GM12864 (cell line): ENCODE measurements around the gene BCAS3.

ENCODE experiments used
- DNase-seq: peaks from one replicate; pipeline ENCODE4 v3.0.0-alpha.2; 2011; ENCODE audit warnings: low read depth
- H3K4me3 ChIP-seq: 2 replicates; pipeline ENCODE4 v1.5.1; 2011; ENCODE audit warnings: mild to moderate bottlenecking, low read depth, low read length, control low read depth
- TF ChIP-seq, protein P1 (sequence below): IDR thresholded peaks from 2 replicates; pipeline ENCODE4 v1.5.1; 2011; ENCODE audit warnings: low read depth, mild to moderate bottlenecking, moderate library complexity, low read length, control low read depth, inconsistent platforms; ENCODE audit errors: missing control alignments

The BCAS3 gene

DNA sequence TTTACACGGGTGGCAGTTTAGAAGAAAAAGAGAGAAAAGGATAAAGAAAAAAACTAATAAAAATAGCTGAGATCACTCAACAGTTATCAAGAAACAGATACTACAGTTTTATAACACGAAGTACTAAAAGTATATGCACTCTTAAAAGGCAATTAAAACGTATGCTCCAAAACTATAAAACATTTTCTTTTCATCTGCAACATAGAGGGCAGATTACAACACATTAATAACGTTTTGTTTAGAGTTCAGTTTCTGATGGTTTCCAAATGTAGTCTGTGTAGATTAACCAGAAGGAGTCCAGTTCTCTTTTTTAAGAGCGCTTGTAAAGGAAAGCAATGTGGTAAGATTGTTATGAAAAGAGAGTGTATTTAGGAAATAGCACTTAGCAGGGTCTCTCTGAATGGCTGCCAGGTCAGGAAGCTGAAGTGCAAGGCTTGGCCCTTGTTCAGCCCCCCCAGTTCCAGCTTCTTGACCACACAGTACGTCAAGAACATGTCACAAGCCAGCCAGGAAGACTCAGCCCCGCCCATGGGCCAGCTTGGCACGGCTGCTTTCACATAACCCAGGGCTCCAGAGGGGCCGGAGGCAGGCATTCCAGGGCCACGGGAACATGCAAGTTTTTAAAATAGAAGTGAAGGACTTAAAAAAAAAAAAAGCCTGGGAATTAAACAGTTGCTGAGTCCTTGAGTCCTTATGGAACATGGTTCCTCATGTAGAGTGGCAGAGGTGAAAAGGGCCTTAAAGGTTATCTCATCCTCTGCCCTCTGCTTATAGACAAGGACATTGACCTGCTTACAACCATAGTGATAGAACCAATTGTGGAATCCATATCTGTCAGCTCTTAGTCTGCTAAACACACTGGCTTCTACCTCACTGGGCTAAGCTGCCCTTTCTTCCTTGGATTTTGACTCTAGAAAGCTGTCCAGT is 574.6 kb downstream of the BCAS3 start:
- TF ChIP-seq, protein P1, sequence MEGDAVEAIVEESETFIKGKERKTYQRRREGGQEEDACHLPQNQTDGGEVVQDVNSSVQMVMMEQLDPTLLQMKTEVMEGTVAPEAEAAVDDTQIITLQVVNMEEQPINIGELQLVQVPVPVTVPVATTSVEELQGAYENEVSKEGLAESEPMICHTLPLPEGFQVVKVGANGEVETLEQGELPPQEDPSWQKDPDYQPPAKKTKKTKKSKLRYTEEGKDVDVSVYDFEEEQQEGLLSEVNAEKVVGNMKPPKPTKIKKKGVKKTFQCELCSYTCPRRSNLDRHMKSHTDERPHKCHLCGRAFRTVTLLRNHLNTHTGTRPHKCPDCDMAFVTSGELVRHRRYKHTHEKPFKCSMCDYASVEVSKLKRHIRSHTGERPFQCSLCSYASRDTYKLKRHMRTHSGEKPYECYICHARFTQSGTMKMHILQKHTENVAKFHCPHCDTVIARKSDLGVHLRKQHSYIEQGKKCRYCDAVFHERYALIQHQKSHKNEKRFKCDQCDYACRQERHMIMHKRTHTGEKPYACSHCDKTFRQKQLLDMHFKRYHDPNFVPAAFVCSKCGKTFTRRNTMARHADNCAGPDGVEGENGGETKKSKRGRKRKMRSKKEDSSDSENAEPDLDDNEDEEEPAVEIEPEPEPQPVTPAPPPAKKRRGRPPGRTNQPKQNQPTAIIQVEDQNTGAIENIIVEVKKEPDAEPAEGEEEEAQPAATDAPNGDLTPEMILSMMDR: no peak
- no peak overlapping the region for H3K4me3 ChIP-seq
- DNase-seq: no peak

DNA sequence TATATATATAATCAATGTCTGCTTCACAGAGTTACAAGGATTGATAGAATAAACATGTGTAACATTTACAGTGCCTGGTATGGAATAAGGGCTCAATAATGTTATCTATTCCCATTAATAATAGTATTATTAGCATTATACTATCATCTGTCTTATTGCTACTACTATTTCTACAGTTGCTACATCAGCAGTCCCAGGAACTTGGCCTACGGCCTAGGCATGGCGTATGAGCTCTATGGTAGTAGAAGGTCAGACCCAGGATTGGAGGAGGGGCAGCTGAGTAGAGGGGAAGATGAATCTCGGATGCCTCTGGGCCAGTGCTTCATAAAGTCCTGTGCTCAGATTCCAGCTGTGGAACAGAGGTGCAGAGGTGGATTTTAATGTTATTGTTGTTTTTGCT is 575.7 kb downstream of the BCAS3 start:
- TF ChIP-seq, protein P1: no peak
- H3K4me3 ChIP-seq: no peak overlapping the region
- no peak for DNase-seq

DNA sequence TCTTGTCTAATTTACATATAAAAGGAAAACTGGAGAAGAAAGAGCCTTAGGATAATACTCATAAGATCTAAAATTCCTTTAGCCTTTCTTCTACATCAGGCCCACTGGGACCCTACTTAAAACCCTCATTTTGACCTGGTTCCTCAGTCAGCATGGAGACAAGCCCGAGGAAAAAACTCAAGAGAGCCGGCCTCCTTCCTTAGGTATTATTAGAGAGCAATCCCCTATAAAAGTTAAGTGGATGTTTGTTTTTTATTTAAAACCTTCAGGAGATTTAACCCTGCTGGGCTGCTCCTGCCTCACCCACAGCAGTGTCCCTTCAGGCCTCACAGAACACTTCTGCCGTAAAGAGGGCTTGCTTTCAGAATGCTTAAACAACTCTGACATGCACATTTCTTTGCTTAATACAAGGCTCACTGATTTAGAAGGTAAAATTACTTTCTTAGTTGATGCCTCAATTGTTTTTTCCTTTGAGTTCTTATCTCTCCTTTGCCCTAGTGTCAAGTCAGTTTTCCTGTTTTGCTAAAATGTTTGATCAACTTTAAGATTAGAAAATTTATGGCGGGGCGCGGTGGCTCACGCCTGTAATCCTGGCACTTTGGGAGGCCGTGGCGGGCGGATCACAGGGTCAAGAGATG is 576.4 kb downstream of the BCAS3 start:
- H3K4me3 ChIP-seq: no peak overlapping the region
- DNase-seq: no peak

DNA sequence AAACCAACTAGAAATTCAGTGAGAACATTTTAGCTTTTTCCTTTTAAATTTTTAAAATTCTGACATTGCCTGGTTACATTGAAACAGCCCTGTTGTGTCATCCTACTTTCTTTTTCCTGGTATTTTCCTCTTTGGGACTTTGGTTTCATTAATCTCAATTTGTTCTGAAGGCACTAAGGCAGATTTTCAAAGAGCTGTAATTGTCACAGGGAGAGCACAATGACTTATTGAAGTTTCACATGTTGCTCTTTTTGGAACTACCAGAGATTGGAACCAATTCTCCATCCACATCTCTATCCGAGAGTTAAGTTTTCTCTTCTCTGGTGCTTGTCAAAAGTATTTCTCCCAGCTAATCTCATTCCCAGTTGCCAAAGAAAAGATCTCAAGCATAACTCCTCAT is 577.3 kb downstream of the BCAS3 start:
- H3K4me3 ChIP-seq: no peak overlapping the region
- no peak for DNase-seq
- TF ChIP-seq, protein P1: no peak

More for the DNA sequence above, 576.4 kb downstream of the BCAS3 start:
- TF ChIP-seq, protein P1: no peak

DNA sequence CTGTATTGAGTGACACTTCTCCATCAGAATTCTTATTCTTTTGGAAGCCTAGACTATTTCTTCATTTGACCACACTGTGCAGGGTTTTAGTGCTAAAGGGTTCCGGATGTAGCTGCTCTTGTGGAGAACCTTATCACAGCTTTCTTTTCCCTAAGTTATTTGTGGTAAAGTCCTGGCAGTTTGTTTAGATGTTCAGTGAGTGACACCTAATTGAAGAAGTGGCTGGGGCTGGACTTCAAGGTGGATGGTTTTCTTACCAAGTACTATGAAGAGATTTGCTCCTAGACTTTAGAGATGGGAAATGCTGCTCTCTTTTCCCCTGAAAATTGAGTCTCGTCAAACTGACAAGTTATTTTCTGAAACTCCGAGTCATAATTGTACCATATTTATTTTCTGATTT is 578.0 kb downstream of the BCAS3 start:
- no peak for DNase-seq
- TF ChIP-seq, protein P1: no peak
- no peak overlapping the region for H3K4me3 ChIP-seq

DNA sequence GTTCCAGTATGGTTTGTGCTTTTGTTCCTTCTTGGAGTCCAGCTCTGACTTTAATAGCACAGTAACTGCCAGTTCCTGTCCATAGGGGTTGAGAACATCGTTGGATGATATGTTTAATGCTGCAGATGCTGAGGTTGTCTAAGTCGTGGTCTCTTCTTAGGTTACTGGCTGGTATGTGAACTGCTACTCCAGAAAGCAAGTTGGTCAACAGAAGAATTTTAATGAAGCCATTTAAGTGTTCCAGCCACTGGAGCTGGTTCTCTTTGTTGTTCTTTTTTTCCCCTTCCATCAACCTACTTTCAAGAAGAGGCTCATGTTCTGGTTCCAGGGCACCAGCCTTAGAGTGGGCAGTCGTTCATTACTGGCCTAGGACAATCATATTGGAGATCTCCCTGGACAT is 581.7 kb downstream of the BCAS3 start:
- DNase-seq: no peak
- no peak overlapping the region for H3K4me3 ChIP-seq
- TF ChIP-seq, protein P1: no peak
